ENCODE results near the gene PNPLA3. TPM values are rescaled to one million over a fixed set of nuclear protein-coding genes. Genes with fewer than 3 reads are reported as not detected.

PNPLA3 gene
- total RNA-seq, 1 donor from 2014 or later, result 1.2 TPM

- Mint-ChIP-seq H3K4me1 (ENCODE audit: unreplicated experiment) (peaks cover 21% of the 10 kb centered on the region), H3K27me3 (ENCODE audit: unreplicated experiment) (no peaks in the 10 kb centered on the region), H3K27ac (ENCODE audit: unreplicated experiment) (peak overlapping the region; percentile 15), H3K36me3 (ENCODE audit: unreplicated experiment) (no peaks in the 10 kb centered on the region), H3K9me3 (ENCODE audit: unreplicated experiment) (no peaks in the 10 kb centered on the region), H3K4me3 (ENCODE audit: unreplicated experiment) (peak overlapping the region; percentile 73)
- DNase-seq (ENCODE audit: extremely low spot score, unreplicated experiment), result no peak
- TF ChIP-seq, protein P1, sequence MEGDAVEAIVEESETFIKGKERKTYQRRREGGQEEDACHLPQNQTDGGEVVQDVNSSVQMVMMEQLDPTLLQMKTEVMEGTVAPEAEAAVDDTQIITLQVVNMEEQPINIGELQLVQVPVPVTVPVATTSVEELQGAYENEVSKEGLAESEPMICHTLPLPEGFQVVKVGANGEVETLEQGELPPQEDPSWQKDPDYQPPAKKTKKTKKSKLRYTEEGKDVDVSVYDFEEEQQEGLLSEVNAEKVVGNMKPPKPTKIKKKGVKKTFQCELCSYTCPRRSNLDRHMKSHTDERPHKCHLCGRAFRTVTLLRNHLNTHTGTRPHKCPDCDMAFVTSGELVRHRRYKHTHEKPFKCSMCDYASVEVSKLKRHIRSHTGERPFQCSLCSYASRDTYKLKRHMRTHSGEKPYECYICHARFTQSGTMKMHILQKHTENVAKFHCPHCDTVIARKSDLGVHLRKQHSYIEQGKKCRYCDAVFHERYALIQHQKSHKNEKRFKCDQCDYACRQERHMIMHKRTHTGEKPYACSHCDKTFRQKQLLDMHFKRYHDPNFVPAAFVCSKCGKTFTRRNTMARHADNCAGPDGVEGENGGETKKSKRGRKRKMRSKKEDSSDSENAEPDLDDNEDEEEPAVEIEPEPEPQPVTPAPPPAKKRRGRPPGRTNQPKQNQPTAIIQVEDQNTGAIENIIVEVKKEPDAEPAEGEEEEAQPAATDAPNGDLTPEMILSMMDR (IDR thresholded peaks at IDR 0.05), result no peak
Observed at GRCh38 chr22:43924877-43925276, 1.3 kb downstream of the PNPLA3 start.

GRCh38 chr22:43925433-43926348 is 2.1 kb downstream of the PNPLA3 start:
- no peak for DNase-seq (ENCODE audit: extremely low spot score, unreplicated experiment)
- TF ChIP-seq, protein P1 (IDR thresholded peaks at IDR 0.05), result no peak
- no peaks in the 10 kb centered on the region for H3K9me3 Mint-ChIP-seq (ENCODE audit: unreplicated experiment)
- H3K36me3 Mint-ChIP-seq (ENCODE audit: unreplicated experiment), result no peaks in the 10 kb centered on the region
- H3K27me3 Mint-ChIP-seq (ENCODE audit: unreplicated experiment), result no peaks in the 10 kb centered on the region
- peaks cover 21% of the 10 kb centered on the region for H3K4me1 Mint-ChIP-seq (ENCODE audit: unreplicated experiment)
- H3K4me3 Mint-ChIP-seq (ENCODE audit: unreplicated experiment), result peak overlapping the region; percentile 73
- peak overlapping the region; percentile 15 for H3K27ac Mint-ChIP-seq (ENCODE audit: unreplicated experiment)

- no peaks in the 10 kb centered on the region for H3K27me3 Mint-ChIP-seq (ENCODE audit: unreplicated experiment)
- DNase-seq (ENCODE audit: extremely low spot score, unreplicated experiment), result no peak
- H3K4me1 Mint-ChIP-seq (ENCODE audit: unreplicated experiment), result peaks cover 15% of the 10 kb centered on the region
- H3K4me3 Mint-ChIP-seq (ENCODE audit: unreplicated experiment), result no peak overlapping the region
- peaks cover 1% of the 10 kb centered on the region for H3K36me3 Mint-ChIP-seq (ENCODE audit: unreplicated experiment)
- no peaks in the 10 kb centered on the region for H3K9me3 Mint-ChIP-seq (ENCODE audit: unreplicated experiment)
- no peak overlapping the region for H3K27ac Mint-ChIP-seq (ENCODE audit: unreplicated experiment)
- TF ChIP-seq, protein P1 (IDR thresholded peaks at IDR 0.05), result no peak
Observed at GRCh38 chr22:43926349-43926710, 2.7 kb downstream of the PNPLA3 start.

DNA sequence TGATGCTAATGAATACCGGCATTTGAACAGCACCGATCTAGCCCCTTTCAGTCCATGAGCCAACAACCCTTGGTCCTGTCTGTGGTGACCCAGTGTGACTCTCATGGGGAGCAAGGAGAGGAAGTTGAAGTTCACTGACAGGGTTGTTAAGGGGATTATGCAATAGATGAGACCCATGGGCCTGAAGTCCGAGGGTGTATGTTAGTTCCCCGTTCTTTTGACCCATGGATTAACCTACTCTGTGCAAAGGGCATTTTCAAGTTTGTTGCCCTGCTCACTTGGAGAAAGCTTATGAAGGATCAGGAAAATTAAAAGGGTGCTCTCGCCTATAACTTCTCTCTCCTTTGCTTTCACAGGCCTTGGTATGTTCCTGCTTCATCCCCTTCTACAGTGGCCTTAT is 4.9 kb downstream of the PNPLA3 start:
- H3K27me3 Mint-ChIP-seq (ENCODE audit: unreplicated experiment), result no peaks in the 10 kb centered on the region
- TF ChIP-seq, protein P1 (IDR thresholded peaks at IDR 0.05), result no peak
- no peak overlapping the region for H3K4me3 Mint-ChIP-seq (ENCODE audit: unreplicated experiment)
- peaks cover 1% of the 10 kb centered on the region for H3K36me3 Mint-ChIP-seq (ENCODE audit: unreplicated experiment)
- no peaks in the 10 kb centered on the region for H3K9me3 Mint-ChIP-seq (ENCODE audit: unreplicated experiment)
- H3K27ac Mint-ChIP-seq (ENCODE audit: unreplicated experiment), result no peak overlapping the region
- H3K4me1 Mint-ChIP-seq (ENCODE audit: unreplicated experiment), result peaks cover 2% of the 10 kb centered on the region
- DNase-seq (ENCODE audit: extremely low spot score, unreplicated experiment), result no peak

DNA sequence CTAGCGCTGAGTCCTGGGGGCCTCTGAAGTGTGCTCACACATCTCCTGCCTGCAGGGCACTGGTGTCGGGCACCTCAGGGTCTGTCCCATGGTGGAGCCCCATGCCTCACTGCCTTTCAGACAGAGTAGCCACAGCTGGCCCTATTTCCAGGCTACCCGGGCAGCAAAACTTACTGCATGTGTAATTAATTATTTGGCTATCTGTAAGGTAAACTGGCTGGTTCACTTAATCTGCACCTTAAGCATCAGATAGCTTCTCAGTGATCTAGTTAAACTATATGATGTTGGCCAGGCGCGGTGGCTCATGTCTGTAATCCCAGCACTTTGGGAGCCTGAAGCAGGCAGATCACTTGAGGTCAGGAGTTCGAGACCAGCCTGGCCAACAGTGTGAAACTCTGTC is 5.3 kb downstream of the PNPLA3 start:
- no peak for DNase-seq (ENCODE audit: extremely low spot score, unreplicated experiment)
- H3K27me3 Mint-ChIP-seq (ENCODE audit: unreplicated experiment), result no peaks in the 10 kb centered on the region
- H3K36me3 Mint-ChIP-seq (ENCODE audit: unreplicated experiment), result peaks cover 3% of the 10 kb centered on the region

More for the DNA sequence above, 5.3 kb downstream of the PNPLA3 start:
- Mint-ChIP-seq H3K4me1 (ENCODE audit: unreplicated experiment) (peaks cover 2% of the 10 kb centered on the region), H3K27ac (ENCODE audit: unreplicated experiment) (no peak overlapping the region), H3K4me3 (ENCODE audit: unreplicated experiment) (no peak overlapping the region), H3K9me3 (ENCODE audit: unreplicated experiment) (no peaks in the 10 kb centered on the region)
- TF ChIP-seq, protein P1 (IDR thresholded peaks at IDR 0.05), result no peak

Measured in osteocyte (in vitro differentiated cells).